ENCODE data around the gene OTULINL.

OTULINL gene

DNA sequence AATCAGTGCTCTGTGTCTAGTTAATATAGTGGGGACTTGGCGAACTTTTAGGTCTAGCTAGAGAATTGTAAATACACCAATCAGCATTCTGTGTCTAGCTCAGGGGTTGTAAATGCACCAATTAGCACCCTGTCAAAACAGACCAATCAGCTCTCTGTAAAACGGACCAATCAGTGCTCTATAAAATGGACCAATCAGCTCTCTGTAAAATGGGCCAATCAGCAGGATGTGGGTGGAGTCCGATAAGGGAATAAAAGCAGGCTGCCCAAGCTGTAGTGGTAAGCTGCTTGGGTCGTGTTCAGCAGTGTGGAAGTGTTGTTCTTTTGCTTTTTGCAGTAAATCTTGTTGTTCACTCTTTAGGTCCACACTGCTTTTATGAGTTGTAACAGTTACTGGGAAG, 3.6 kb upstream of the OTULINL start:
- DNase-seq: no peak

GRCh38 chr5:14579246-14579645, 2.3 kb upstream of the OTULINL start:
- DNase-seq: no peak

DNA sequence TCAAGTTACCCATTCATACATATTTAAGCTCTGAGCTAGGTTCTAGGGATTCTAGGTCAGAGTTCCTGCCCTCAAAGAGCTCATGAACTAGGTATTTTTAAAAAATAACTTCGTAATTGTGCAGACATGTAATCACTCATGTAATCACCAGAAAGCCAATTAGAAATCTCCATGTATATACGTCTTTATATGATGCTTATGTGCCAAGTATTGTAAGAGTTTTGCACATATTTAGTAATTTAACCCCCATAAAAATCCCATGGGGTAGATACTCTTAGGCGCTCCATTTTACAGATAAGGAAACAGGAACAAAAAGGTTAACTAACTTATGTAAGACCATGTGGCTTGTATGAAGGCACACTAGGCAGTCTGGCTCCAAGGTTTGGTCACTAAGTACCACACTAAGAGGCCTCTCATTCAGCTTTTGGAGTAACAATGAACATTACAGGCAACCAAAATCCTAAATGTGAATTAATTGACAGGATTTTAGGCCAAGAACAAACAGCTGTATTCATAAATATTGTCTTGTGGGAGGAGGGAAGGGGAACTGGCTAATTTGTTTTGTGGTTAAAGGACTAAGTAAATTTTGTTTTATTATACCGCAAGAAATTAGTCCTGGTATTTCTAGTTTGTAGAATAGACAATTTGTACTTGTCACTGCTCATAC, 1.7 kb upstream of the OTULINL start:
- DNase-seq: peak; percentile 4

DNA sequence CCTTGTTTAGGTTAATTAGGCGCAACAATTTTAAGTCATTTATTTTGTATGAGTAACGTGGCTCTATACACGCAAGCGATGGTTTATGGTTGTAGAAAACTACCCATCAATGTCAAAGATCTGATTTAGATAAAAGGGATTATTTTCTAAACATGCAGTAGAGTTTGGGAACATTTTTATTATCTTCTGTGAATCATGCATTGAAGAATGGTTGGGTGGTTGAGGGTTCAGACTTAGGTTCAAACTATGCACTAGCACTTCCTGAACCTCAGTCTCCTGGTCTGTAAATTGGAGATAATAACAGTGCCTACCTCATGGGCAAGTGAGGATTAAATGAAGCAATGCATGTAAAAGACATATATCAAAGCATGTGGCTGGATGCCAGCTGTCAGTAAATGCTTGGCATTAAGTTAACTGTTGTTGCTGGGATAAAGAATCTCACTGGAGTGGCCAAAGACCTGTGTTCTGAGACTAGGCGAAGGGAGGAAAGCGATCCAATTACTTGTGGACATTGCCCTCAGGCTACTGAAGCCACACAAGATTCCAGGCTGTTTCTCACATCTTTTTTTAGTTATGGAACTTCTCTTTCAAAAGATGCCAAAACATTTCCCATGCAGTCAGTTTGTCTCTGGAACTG, 1.1 kb upstream of the OTULINL start:
- DNase-seq: no peak

DNA sequence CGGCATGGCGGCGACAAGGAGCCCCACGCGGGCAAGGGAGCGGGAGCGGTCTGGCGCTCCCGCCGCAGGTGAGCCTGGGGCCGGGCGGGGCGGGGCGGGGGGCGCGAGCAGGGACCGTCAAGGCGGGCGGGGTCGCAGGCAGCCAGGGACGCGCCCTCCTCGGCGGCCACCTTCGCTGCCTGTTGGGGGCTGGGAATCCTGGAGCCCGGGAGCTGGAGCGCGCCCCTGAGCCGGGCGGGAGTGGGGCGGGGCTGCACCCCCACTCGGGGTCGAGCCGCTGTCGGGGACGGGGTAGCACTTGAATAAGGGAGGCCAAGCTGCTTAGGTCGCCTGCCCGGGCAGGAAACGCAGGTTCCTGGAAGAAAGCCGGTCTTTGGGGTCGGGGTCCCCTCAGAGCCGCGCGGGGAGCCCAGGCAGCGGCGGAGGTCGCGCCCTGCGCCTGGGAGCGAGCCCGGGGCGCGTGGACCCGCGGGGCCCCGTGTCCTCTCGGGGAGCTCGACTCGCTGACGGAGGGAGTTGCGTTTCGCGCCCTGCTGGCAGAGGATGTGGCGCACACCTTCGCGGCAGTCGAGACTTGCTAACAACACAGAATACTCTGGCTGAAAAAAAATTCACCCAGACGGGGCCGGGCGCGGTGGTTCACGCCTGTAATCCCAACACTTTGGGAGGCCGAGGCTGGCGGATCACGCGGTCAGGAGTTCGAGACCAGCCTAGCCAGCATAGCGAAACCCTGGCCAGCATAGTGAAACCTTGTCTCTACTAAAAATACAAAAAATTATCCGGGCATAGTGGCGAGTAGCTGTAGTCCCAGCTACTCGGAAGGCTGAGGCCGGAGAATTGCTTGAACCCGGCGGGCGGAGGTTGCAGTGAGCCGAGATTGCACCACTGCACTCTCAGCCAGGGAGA, 552 bp downstream of the OTULINL start:
- peak; percentile 36 for DNase-seq

GRCh38 chr5:14582797-14583137, 1.2 kb downstream of the OTULINL start:
- DNase-seq: no peak

DNA sequence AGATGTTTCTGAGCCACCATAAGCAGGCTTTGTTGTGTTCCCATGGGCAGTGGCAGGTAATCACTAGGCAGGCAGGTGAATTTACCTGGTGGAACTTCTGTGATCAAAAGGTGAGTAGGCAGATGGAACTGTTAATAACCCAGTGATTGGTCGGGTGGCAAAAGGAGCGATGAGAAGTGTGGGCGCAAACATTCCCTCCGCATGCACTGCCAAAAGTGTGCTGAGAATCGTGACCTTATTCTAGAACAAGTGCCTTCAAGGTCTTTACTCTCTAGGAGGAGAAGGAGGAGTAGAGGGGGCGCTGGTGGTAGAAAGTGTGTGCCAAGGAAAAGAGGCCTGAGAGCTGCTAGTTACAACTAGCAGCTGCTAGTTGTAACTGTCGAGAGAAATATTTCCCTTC, 3.3 kb downstream of the OTULINL start:
- DNase-seq: no peak

GRCh38 chr5:14587150-14587549, 5.6 kb downstream of the OTULINL start:
- DNase-seq: no peak

GRCh38 chr5:14588145-14588544, 6.6 kb downstream of the OTULINL start:
- no peak for DNase-seq

DNA sequence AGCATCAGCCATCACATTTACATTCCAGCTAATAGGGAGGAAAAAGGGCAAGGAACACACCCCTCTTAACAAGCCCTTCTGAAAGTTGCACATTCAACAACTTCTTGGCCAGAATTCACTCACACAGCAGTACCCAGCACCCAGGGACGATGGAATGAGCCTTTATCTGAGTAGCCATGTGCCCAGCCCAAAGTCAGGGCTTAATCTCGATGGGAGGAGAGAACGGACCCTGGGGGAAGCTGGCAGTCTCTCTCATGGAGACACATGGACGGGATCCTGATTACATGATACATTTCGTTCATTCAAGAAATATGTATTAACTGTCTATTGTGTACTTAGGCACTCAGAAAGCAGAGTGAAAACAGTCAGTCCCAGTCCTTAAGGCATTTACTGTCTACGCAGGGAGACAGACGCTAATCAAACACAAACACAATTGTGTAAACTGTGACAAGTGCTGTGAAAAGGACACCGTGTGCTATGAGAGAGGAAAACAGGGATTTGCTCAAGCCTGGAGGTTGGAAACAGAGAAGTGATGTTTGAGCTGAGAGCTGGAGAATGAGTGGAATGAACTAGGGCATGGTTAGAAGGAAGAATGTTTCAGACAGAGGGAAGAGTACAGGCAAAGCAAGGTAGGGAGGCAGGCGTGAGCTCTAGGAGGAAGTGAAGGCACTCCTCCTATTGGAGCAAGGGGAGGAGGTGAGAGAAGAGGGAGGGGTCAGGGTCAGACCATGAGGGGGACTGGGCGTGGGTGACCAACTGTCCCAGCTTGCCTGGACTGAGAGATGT, 7.4 kb downstream of the OTULINL start:
- DNase-seq: no peak

DNA sequence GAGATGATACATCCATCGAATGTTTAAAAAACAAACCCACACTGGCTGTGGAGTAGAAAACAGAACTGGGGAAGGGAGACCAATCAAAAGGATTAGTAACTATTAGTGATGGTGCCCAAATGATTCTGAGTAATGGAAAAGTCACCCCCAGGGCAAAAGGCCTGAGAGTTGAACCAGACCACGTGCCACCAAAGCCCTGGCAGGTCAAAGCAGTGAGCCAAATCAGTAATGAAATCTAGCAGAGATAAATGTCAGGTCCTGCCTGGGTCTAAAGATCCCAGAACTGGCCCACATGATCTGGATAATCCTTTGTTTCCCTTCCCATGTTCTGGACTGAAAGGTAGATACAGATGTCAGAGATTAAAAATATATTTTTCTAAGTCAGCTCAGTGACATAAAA, 9.4 kb downstream of the OTULINL start:
- DNase-seq: no peak

- no peak for DNase-seq
Measured at GRCh38 chr5:14591548-14591947, 10.0 kb downstream of the OTULINL start.

DNA sequence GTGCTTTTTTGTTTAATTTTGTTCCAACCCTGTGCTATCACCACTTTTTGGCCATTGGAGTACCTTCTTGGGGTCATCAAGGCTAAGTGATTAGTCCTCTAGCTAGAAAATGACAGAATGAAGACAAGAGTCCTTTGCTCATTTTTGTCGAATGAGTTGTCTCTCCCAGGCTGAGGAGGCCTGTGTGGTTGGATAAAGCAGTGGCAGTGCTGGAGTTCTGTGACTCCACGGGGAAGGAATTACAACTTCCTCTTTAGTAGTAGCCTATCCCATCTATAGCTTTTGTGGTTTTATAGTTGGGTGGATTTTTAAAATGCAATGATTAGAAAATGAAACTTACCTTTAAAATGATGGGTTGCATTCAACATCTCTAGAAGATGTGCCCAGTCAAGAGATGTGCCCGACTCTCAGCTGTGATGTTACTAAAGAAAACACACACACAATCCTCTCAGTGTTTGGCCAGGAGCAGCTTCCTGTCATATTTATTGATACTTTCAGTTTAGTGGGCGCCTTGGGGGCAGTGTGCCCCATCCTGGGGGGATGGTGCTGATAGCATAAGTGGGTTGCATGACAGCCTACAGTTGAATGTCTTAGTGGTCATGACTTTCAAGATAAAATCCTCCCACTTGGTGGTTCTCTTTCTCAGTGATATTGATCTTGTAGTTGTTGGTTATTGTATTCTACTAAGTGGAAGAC, 11.9 kb downstream of the OTULINL start:
- no peak for DNase-seq

- DNase-seq: no peak
Measured at GRCh38 chr5:14594378-14595074, 12.9 kb downstream of the OTULINL start.

DNA sequence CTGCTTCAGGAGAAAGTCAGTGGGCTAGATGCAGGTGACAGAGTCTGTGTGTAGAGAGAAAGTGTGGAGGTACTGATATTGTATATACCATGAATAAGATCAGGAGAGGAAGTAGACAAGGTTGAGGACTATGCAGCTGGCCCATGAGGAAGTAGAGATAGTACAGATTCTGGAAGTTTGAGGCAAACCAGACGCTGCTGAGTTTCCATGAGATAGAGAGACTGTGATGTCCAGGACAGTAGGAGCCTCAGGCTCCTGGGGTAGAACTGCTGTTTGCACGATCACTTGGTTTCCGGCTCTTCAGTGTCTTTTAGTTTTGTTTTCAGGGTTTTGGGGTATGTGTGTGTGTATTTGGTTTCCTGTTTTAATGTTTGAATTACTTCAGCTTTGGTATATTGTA, 13.6 kb downstream of the OTULINL start:
- DNase-seq: no peak

GRCh38 chr5:14595891-14596290, 14.3 kb downstream of the OTULINL start:
- no peak for DNase-seq

- no peak for DNase-seq
Measured at GRCh38 chr5:14597080-14597479, 15.5 kb downstream of the OTULINL start.

DNA sequence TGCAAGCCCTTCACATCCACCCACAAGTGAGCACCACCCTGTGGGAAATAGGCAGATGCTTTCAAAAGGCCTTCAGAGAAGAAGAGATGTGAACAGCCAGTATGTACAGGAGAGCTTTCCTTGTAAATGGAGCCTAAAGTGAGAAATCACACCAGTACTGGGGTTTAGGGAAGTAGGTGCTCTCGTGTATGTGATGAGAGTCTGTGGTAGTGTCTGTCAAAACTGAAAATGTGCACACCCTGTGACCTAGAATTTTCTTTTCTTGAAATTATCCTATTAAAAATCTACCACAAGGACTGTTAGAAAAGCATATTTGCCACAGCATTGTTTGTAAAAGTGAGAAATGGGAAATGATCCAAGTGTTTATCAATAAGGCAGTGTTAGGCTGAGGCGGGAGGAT, 16.6 kb downstream of the OTULINL start:
- DNase-seq: no peak

- DNase-seq: no peak
Measured at GRCh38 chr5:14599476-14600127, 18.0 kb downstream of the OTULINL start.

GRCh38 chr5:14600846-14601245, 19.3 kb downstream of the OTULINL start:
- DNase-seq: no peak

GRCh38 chr5:14603141-14603540, 21.5 kb downstream of the OTULINL start:
- no peak for DNase-seq
